ENCODE measurements around the gene KCNJ15. TPM values are rescaled to one million over a fixed set of nuclear protein-coding genes. Genes with fewer than 3 reads are reported as not detected.

Gene KCNJ15
- polyA plus RNA-seq, 2 donors, result 4.2 to 5.6 TPM

DNA sequence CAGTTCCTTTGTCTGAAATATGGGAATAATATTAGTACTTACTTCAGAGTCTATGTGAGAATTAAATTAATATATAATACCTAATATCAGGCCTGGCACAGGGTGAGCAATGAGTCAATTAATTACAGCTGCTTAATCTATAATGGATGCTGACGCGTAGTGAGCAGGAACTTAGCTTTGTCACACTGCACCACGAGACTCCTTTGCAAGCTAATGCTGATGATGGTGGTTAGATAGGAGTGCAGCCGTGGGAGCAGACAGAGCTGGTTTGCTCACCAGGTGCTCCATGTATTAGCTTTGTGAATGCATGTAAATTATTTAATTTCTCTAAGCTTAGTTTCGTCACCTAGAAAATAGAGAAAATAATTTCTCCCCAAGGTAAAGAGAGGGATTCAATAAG is 35.1 kb downstream of the KCNJ15 start:
- Histone ChIP-seq H3K4me3 (ENCODE audit: low read depth in 1 of 2, low read length in 2 of 2) (no peak overlapping the region), H3K27me3 (ENCODE audit: control insufficient read depth in 1 of 2, insufficient read depth in 2 of 2, low read length in 2 of 2) (no peaks in the 10 kb centered on the region), H3K4me1 (ENCODE audit: control insufficient read depth in 2 of 2, insufficient read depth in 2 of 2, low read length in 1 of 2) (peaks cover 4 to 15% of the 10 kb centered on the region in 2 donors), H3K27ac (ENCODE audit: low read depth in 2 of 2, low read length in 1 of 2) (peak overlapping the region in 1 of 2 donors; percentile 11), H3K36me3 (ENCODE audit: control insufficient read depth in 2 of 2, insufficient read depth in 2 of 2, low read length in 1 of 2) (no peaks in the 10 kb centered on the region), H3K9me3 (ENCODE audit: control insufficient read depth in 2 of 2, insufficient read depth in 1 of 2, low read depth in 1 of 2, low read length in 1 of 2) (no peaks in the 10 kb centered on the region)
- 62 to 67% methylated on average over 5 of the region's 5 CpGs for WGBS, 2 donors

DNA sequence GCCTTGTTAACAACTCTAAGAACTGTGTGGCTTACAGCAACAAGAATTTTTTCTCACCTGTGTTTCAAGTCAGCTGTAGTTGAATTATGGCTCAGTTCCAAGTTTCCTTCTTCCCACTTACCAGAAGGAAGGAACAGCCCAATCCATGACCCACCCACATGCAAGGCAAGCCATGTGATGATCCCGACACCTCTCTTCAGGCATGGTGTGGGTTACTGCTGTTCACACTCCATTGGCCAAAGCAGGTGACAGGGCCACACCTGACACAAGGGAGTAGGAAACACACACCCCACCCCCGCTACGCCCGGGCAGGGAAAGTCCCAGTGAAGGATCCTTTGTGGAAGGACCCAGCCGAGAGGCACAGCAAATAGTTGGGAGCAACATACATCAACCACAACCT is 36.3 kb downstream of the KCNJ15 start:
- Histone ChIP-seq H3K4me1 (ENCODE audit: control insufficient read depth in 2 of 2, insufficient read depth in 2 of 2, low read length in 1 of 2) (peaks cover 5 to 17% of the 10 kb centered on the region in 2 donors), H3K36me3 (ENCODE audit: control insufficient read depth in 2 of 2, insufficient read depth in 2 of 2, low read length in 1 of 2) (no peaks in the 10 kb centered on the region), H3K27ac (ENCODE audit: low read depth in 2 of 2, low read length in 1 of 2) (peak overlapping the region in 1 of 2 donors; percentile 31), H3K9me3 (ENCODE audit: control insufficient read depth in 2 of 2, insufficient read depth in 1 of 2, low read depth in 1 of 2, low read length in 1 of 2) (no peaks in the 10 kb centered on the region), H3K4me3 (ENCODE audit: low read depth in 1 of 2, low read length in 2 of 2) (no peak overlapping the region), H3K27me3 (ENCODE audit: control insufficient read depth in 1 of 2, insufficient read depth in 2 of 2, low read length in 2 of 2) (no peaks in the 10 kb centered on the region)
- 62 to 67% methylated on average over 5 of the region's 5 CpGs for WGBS, 2 donors

- H3K4me1 ChIP-seq (ENCODE audit: control insufficient read depth in 2 of 2, insufficient read depth in 2 of 2, low read length in 1 of 2), result peaks cover 5 to 17% of the 10 kb centered on the region in 2 donors
- no peak overlapping the region for H3K4me3 ChIP-seq (ENCODE audit: low read depth in 1 of 2, low read length in 2 of 2)
- 42% methylated on average over 5 of the region's 5 CpGs for WGBS, 2 donors
- no peaks in the 10 kb centered on the region for H3K9me3 ChIP-seq (ENCODE audit: control insufficient read depth in 2 of 2, insufficient read depth in 1 of 2, low read depth in 1 of 2, low read length in 1 of 2)
- H3K27ac ChIP-seq (ENCODE audit: low read depth in 2 of 2, low read length in 1 of 2), result no peak overlapping the region
- H3K27me3 ChIP-seq (ENCODE audit: control insufficient read depth in 1 of 2, insufficient read depth in 2 of 2, low read length in 2 of 2), result no peaks in the 10 kb centered on the region
- H3K36me3 ChIP-seq (ENCODE audit: control insufficient read depth in 2 of 2, insufficient read depth in 2 of 2, low read length in 1 of 2), result no peaks in the 10 kb centered on the region
Measured at GRCh38 chr21:38293765-38294164, 37.0 kb downstream of the KCNJ15 start.

GRCh38 chr21:38294609-38295008 is 37.8 kb downstream of the KCNJ15 start:
- Histone ChIP-seq H3K27me3 (ENCODE audit: control insufficient read depth in 1 of 2, insufficient read depth in 2 of 2, low read length in 2 of 2) (no peaks in the 10 kb centered on the region), H3K27ac (ENCODE audit: low read depth in 2 of 2, low read length in 1 of 2) (no peak overlapping the region), H3K4me3 (ENCODE audit: low read depth in 1 of 2, low read length in 2 of 2) (no peak overlapping the region), H3K9me3 (ENCODE audit: control insufficient read depth in 2 of 2, insufficient read depth in 1 of 2, low read depth in 1 of 2, low read length in 1 of 2) (no peaks in the 10 kb centered on the region), H3K36me3 (ENCODE audit: control insufficient read depth in 2 of 2, insufficient read depth in 2 of 2, low read length in 1 of 2) (peaks cover 0 to 5% of the 10 kb centered on the region in 2 donors), H3K4me1 (ENCODE audit: control insufficient read depth in 2 of 2, insufficient read depth in 2 of 2, low read length in 1 of 2) (peaks cover 5 to 15% of the 10 kb centered on the region in 2 donors)
- 88 to 90% methylated on average over 2 of the region's 2 CpGs for WGBS, 2 donors

GRCh38 chr21:38295997-38296764 is 39.4 kb downstream of the KCNJ15 start:
- H3K27me3 ChIP-seq (ENCODE audit: control insufficient read depth in 1 of 2, insufficient read depth in 2 of 2, low read length in 2 of 2), result no peaks in the 10 kb centered on the region
- H3K4me1 ChIP-seq (ENCODE audit: control insufficient read depth in 2 of 2, insufficient read depth in 2 of 2, low read length in 1 of 2), result peaks cover 5 to 13% of the 10 kb centered on the region in 2 donors
- peak overlapping the region; percentile 53 to 61 for H3K27ac ChIP-seq (ENCODE audit: low read depth in 2 of 2, low read length in 1 of 2)
- no peaks in the 10 kb centered on the region for H3K9me3 ChIP-seq (ENCODE audit: control insufficient read depth in 2 of 2, insufficient read depth in 1 of 2, low read depth in 1 of 2, low read length in 1 of 2)
- peaks cover 0 to 6% of the 10 kb centered on the region in 2 donors for H3K36me3 ChIP-seq (ENCODE audit: control insufficient read depth in 2 of 2, insufficient read depth in 2 of 2, low read length in 1 of 2)
- H3K4me3 ChIP-seq (ENCODE audit: low read depth in 1 of 2, low read length in 2 of 2), result no peak overlapping the region
- 31 to 38% methylated on average over 8 of the region's 8 CpGs for WGBS, 2 donors

- peak overlapping the region; percentile 53 to 61 for H3K27ac ChIP-seq (ENCODE audit: low read depth in 2 of 2, low read length in 1 of 2)
- WGBS, 2 donors, result 16 to 26% methylated on average over 3 of the region's 3 CpGs
- no peaks in the 10 kb centered on the region for H3K9me3 ChIP-seq (ENCODE audit: control insufficient read depth in 2 of 2, insufficient read depth in 1 of 2, low read depth in 1 of 2, low read length in 1 of 2)
- no peak overlapping the region for H3K4me3 ChIP-seq (ENCODE audit: low read depth in 1 of 2, low read length in 2 of 2)
- H3K4me1 ChIP-seq (ENCODE audit: control insufficient read depth in 2 of 2, insufficient read depth in 2 of 2, low read length in 1 of 2), result peaks cover 5 to 13% of the 10 kb centered on the region in 2 donors
- H3K36me3 ChIP-seq (ENCODE audit: control insufficient read depth in 2 of 2, insufficient read depth in 2 of 2, low read length in 1 of 2), result peaks cover 0 to 6% of the 10 kb centered on the region in 2 donors
- no peaks in the 10 kb centered on the region for H3K27me3 ChIP-seq (ENCODE audit: control insufficient read depth in 1 of 2, insufficient read depth in 2 of 2, low read length in 2 of 2)
Measured at GRCh38 chr21:38297194-38297631, 40.4 kb downstream of the KCNJ15 start.

DNA sequence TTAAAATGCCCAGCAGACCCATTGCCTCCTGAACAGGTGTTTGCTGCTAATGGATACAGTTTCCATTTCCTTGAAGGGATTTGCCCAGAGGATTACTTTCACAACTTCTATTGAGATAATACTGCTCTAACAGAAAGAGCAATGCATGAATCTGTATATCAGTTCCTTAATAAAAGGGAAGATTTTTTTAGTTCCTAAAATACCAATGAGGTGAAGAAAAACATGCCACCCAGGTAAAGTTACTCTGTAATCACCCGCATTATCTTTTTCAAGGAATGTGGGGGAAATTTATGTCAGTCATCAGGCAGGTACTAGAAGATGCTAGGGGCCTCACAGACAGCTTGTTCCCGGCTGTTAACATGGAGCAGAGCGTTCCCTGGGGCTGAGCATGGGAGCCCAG is 41.1 kb downstream of the KCNJ15 start:
- H3K4me1 ChIP-seq (ENCODE audit: control insufficient read depth in 2 of 2, insufficient read depth in 2 of 2, low read length in 1 of 2), result peaks cover 5 to 13% of the 10 kb centered on the region in 2 donors
- no peaks in the 10 kb centered on the region for H3K27me3 ChIP-seq (ENCODE audit: control insufficient read depth in 1 of 2, insufficient read depth in 2 of 2, low read length in 2 of 2)
- H3K27ac ChIP-seq (ENCODE audit: low read depth in 2 of 2, low read length in 1 of 2), result no peak overlapping the region
- H3K36me3 ChIP-seq (ENCODE audit: control insufficient read depth in 2 of 2, insufficient read depth in 2 of 2, low read length in 1 of 2), result peaks cover 0 to 6% of the 10 kb centered on the region in 2 donors
- no peak overlapping the region for H3K4me3 ChIP-seq (ENCODE audit: low read depth in 1 of 2, low read length in 2 of 2)
- WGBS, 2 donors, result 65 to 73% methylated on average over 3 of the region's 3 CpGs
- H3K9me3 ChIP-seq (ENCODE audit: control insufficient read depth in 2 of 2, insufficient read depth in 1 of 2, low read depth in 1 of 2, low read length in 1 of 2), result no peaks in the 10 kb centered on the region

- H3K9me3 ChIP-seq (ENCODE audit: control insufficient read depth in 2 of 2, insufficient read depth in 1 of 2, low read depth in 1 of 2, low read length in 1 of 2), result no peaks in the 10 kb centered on the region
- peaks cover 5 to 10% of the 10 kb centered on the region in 2 donors for H3K4me1 ChIP-seq (ENCODE audit: control insufficient read depth in 2 of 2, insufficient read depth in 2 of 2, low read length in 1 of 2)
- no peaks in the 10 kb centered on the region for H3K27me3 ChIP-seq (ENCODE audit: control insufficient read depth in 1 of 2, insufficient read depth in 2 of 2, low read length in 2 of 2)
- no peak overlapping the region for H3K4me3 ChIP-seq (ENCODE audit: low read depth in 1 of 2, low read length in 2 of 2)
- peaks cover 0 to 6% of the 10 kb centered on the region in 2 donors for H3K36me3 ChIP-seq (ENCODE audit: control insufficient read depth in 2 of 2, insufficient read depth in 2 of 2, low read length in 1 of 2)
- 88 to 89% methylated on average over 3 of the region's 3 CpGs for WGBS, 2 donors
- no peak overlapping the region for H3K27ac ChIP-seq (ENCODE audit: low read depth in 2 of 2, low read length in 1 of 2)
Measured at GRCh38 chr21:38298832-38299231, 42.0 kb downstream of the KCNJ15 start.

- H3K9me3 ChIP-seq (ENCODE audit: control insufficient read depth in 2 of 2, insufficient read depth in 1 of 2, low read depth in 1 of 2, low read length in 1 of 2), result no peaks in the 10 kb centered on the region
- WGBS, 2 donors, result 88 to 92% methylated on average over 8 of the region's 8 CpGs
- peaks cover 5 to 10% of the 10 kb centered on the region in 2 donors for H3K4me1 ChIP-seq (ENCODE audit: control insufficient read depth in 2 of 2, insufficient read depth in 2 of 2, low read length in 1 of 2)
- no peak overlapping the region for H3K27ac ChIP-seq (ENCODE audit: low read depth in 2 of 2, low read length in 1 of 2)
- no peak overlapping the region for H3K4me3 ChIP-seq (ENCODE audit: low read depth in 1 of 2, low read length in 2 of 2)
- no peaks in the 10 kb centered on the region for H3K27me3 ChIP-seq (ENCODE audit: control insufficient read depth in 1 of 2, insufficient read depth in 2 of 2, low read length in 2 of 2)
- peaks cover 0 to 6% of the 10 kb centered on the region in 2 donors for H3K36me3 ChIP-seq (ENCODE audit: control insufficient read depth in 2 of 2, insufficient read depth in 2 of 2, low read length in 1 of 2)
Measured at GRCh38 chr21:38299671-38300070, 42.9 kb downstream of the KCNJ15 start.

- H3K4me1 ChIP-seq (ENCODE audit: control insufficient read depth in 2 of 2, insufficient read depth in 2 of 2, low read length in 1 of 2), result peaks cover 5 to 10% of the 10 kb centered on the region in 2 donors
- WGBS, 2 donors, result 44 to 56% methylated on average over 7 of the region's 7 CpGs
- no peaks in the 10 kb centered on the region for H3K9me3 ChIP-seq (ENCODE audit: control insufficient read depth in 2 of 2, insufficient read depth in 1 of 2, low read depth in 1 of 2, low read length in 1 of 2)
- no peak overlapping the region for H3K27ac ChIP-seq (ENCODE audit: low read depth in 2 of 2, low read length in 1 of 2)
- no peak overlapping the region for H3K4me3 ChIP-seq (ENCODE audit: low read depth in 1 of 2, low read length in 2 of 2)
- peaks cover 0 to 6% of the 10 kb centered on the region in 2 donors for H3K36me3 ChIP-seq (ENCODE audit: control insufficient read depth in 2 of 2, insufficient read depth in 2 of 2, low read length in 1 of 2)
- no peaks in the 10 kb centered on the region for H3K27me3 ChIP-seq (ENCODE audit: control insufficient read depth in 1 of 2, insufficient read depth in 2 of 2, low read length in 2 of 2)
Measured at GRCh38 chr21:38300141-38300578, 43.4 kb downstream of the KCNJ15 start.

All from esophagus (tissue), 2 donors.